ENCODE measurements around the gene OPRM1. TPM values are rescaled to one million over a fixed set of nuclear protein-coding genes. Genes with fewer than 3 reads are reported as not detected.

Gene OPRM1
- not detected in 2 replicates for total RNA-seq (ENCODE audit: low replicate concordance)

DNA sequence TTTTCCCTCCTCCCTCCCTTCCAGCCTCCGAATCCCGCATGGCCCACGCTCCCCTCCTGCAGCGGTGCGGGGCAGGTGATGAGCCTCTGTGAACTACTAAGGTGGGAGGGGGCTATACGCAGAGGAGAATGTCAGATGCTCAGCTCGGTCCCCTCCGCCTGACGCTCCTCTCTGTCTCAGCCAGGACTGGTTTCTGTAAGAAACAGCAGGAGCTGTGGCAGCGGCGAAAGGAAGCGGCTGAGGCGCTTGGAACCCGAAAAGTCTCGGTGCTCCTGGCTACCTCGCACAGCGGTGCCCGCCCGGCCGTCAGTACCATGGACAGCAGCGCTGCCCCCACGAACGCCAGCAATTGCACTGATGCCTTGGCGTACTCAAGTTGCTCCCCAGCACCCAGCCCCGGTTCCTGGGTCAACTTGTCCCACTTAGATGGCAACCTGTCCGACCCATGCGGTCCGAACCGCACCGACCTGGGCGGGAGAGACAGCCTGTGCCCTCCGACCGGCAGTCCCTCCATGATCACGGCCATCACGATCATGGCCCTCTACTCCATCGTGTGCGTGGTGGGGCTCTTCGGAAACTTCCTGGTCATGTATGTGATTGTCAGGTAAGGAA is at the start of gene OPRM1:
TSS of gene OPRM1 (plus strand) at position 10 of the 612 bp plus-strand sequence. CDS start at position 315, 305 bp downstream.
- peak; percentile 94 for DNase-seq (ENCODE audit: low spot score)
- peaks cover 7% of the 10 kb centered on the region for H3K4me1 Mint-ChIP-seq
- H3K4me1 ChIP-seq: no peaks in the 10 kb centered on the region
- H3K4me3 ChIP-seq: peak within 1 kb of the TSS; percentile 43
- no peak within 1 kb of the TSS for H2AFZ ChIP-seq (replicated peaks)
- peaks cover 13% of the 10 kb centered on the region for H3K27me3 Mint-ChIP-seq (ENCODE audit: insufficient read depth, low read depth)
- no peaks in the 10 kb centered on the region for H3K36me3 ChIP-seq
- H3K9ac ChIP-seq: no peak within 1 kb of the TSS
- peak within 1 kb of the TSS; percentile 78 for H3K4me3 Mint-ChIP-seq
- no peaks in the 10 kb centered on the region for H3K79me2 ChIP-seq (ENCODE audit: low read depth)
- no peaks in the 10 kb centered on the region for H3K9me3 ChIP-seq (ENCODE audit: low read depth)
- H3K27ac Mint-ChIP-seq: no peak within 1 kb of the TSS
- H3K36me3 Mint-ChIP-seq: no peaks in the 10 kb centered on the region
- peaks cover 41% of the 10 kb centered on the region for H3K27me3 ChIP-seq
- H3K27ac ChIP-seq: no peak within 1 kb of the TSS
- H4K20me1 ChIP-seq (ENCODE audit: low read depth): peaks cover 6% of the 10 kb centered on the region
- TF ChIP-seq EZH2 (IDR thresholded peaks at IDR 0.05) (peak; percentile 48), EZH2phosphoT487 (IDR thresholded peaks at IDR 0.05) (no peak)
- TF ChIP-seq, protein P1, sequence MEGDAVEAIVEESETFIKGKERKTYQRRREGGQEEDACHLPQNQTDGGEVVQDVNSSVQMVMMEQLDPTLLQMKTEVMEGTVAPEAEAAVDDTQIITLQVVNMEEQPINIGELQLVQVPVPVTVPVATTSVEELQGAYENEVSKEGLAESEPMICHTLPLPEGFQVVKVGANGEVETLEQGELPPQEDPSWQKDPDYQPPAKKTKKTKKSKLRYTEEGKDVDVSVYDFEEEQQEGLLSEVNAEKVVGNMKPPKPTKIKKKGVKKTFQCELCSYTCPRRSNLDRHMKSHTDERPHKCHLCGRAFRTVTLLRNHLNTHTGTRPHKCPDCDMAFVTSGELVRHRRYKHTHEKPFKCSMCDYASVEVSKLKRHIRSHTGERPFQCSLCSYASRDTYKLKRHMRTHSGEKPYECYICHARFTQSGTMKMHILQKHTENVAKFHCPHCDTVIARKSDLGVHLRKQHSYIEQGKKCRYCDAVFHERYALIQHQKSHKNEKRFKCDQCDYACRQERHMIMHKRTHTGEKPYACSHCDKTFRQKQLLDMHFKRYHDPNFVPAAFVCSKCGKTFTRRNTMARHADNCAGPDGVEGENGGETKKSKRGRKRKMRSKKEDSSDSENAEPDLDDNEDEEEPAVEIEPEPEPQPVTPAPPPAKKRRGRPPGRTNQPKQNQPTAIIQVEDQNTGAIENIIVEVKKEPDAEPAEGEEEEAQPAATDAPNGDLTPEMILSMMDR (IDR thresholded peaks at IDR 0.05): no peak
- H3K4me2 ChIP-seq: peak within 1 kb of the TSS; percentile 80
- H3F3A ChIP-seq (ENCODE audit: low read depth): no peaks in the 10 kb centered on the region
- H3K9me3 Mint-ChIP-seq: no peaks in the 10 kb centered on the region

DNA sequence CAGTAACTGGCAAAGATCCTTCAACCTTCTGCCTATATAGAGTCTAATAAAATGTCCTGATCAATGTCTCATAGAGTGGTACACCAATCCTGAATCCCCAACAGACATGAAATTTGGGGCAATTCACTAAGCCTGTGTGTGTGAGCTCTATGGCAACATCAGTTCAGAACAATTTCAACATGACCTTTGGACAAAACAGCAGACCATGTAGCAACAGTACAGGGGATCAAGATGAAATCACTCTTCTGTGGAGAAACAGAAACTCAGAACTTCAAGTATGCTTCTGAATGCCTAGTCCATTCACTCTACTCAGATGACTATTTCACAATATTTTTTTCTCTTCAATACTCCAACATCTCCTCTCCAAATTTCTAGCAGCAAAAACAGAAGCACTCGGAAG is 49.1 kb upstream of the OPRM1 start:
- no peak overlapping the region for H3K27ac ChIP-seq
- no peak overlapping the region for H2AFZ ChIP-seq (replicated peaks)
- H3K9ac ChIP-seq: no peak overlapping the region
- no peak overlapping the region for H3K4me2 ChIP-seq
- H3K9me3 Mint-ChIP-seq: no peaks in the 10 kb centered on the region
- no peaks in the 10 kb centered on the region for H3K36me3 Mint-ChIP-seq
- no peaks in the 10 kb centered on the region for H3K36me3 ChIP-seq
- peaks cover 2% of the 10 kb centered on the region for H3K4me1 Mint-ChIP-seq
- H3K9me3 ChIP-seq (ENCODE audit: low read depth): no peaks in the 10 kb centered on the region
- H3K4me1 ChIP-seq: no peaks in the 10 kb centered on the region
- no peaks in the 10 kb centered on the region for H3K27me3 ChIP-seq
- no peak overlapping the region for H3K4me3 ChIP-seq
- H4K20me1 ChIP-seq (ENCODE audit: low read depth): no peaks in the 10 kb centered on the region
- TF ChIP-seq, protein P1 (IDR thresholded peaks at IDR 0.05): no peak
- TF ChIP-seq EZH2phosphoT487 (IDR thresholded peaks at IDR 0.05) (no peak), EZH2 (IDR thresholded peaks at IDR 0.05) (no peak)
- H3F3A ChIP-seq (ENCODE audit: low read depth): no peaks in the 10 kb centered on the region
- H3K4me3 Mint-ChIP-seq: no peak overlapping the region
- DNase-seq (ENCODE audit: low spot score): no peak
- H3K27me3 Mint-ChIP-seq (ENCODE audit: insufficient read depth, low read depth): no peaks in the 10 kb centered on the region
- H3K27ac Mint-ChIP-seq: no peak overlapping the region
- H3K79me2 ChIP-seq (ENCODE audit: low read depth): no peaks in the 10 kb centered on the region

DNA sequence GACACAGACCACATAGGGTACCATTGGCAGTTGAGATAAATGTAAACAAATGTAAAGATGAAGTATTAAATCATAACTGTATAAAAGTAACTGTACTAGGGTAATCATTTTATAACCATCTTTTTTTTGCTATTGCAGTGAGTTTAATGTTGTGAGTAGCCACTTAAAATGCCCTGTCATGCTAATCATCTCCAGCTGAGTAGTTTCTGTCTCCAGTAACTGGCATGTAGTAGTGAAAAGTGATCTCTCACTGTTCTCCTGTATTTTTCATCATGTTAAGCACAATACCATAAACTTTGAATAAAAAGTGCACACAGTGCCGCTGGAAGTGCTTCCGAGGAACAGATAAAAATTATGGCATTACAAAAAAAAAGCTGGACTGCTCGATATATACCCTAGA is 45.0 kb upstream of the OPRM1 start:
- Histone ChIP-seq H2AFZ (replicated peaks) (no peak overlapping the region), H3K4me2 (no peak overlapping the region), H3K36me3 (no peaks in the 10 kb centered on the region), H3K4me1 (no peaks in the 10 kb centered on the region), H3K79me2 (ENCODE audit: low read depth) (no peaks in the 10 kb centered on the region), H3K9me3 (ENCODE audit: low read depth) (no peaks in the 10 kb centered on the region), H3K27ac (no peak overlapping the region), H3K27me3 (no peaks in the 10 kb centered on the region), H4K20me1 (ENCODE audit: low read depth) (no peaks in the 10 kb centered on the region), H3F3A (ENCODE audit: low read depth) (no peaks in the 10 kb centered on the region), H3K4me3 (no peak overlapping the region), H3K9ac (no peak overlapping the region)
- peaks cover 4% of the 10 kb centered on the region for H3K27me3 Mint-ChIP-seq (ENCODE audit: insufficient read depth, low read depth)
- DNase-seq (ENCODE audit: low spot score): no peak
- H3K27ac Mint-ChIP-seq: no peak overlapping the region
- no peaks in the 10 kb centered on the region for H3K9me3 Mint-ChIP-seq
- H3K36me3 Mint-ChIP-seq: no peaks in the 10 kb centered on the region
- TF ChIP-seq, protein P1 (IDR thresholded peaks at IDR 0.05): no peak
- TF ChIP-seq EZH2phosphoT487 (IDR thresholded peaks at IDR 0.05) (no peak), EZH2 (IDR thresholded peaks at IDR 0.05) (no peak)
- H3K4me3 Mint-ChIP-seq: no peak overlapping the region
- peaks cover 2% of the 10 kb centered on the region for H3K4me1 Mint-ChIP-seq
